ENCODE measurements around the gene PEDS1.
"Not testable (repeated sequence)": the region's sequence is repeated elsewhere in the genome, so short reads cannot be mapped to it uniquely, and the experiment has no call there.

PEDS1 gene

DNA sequence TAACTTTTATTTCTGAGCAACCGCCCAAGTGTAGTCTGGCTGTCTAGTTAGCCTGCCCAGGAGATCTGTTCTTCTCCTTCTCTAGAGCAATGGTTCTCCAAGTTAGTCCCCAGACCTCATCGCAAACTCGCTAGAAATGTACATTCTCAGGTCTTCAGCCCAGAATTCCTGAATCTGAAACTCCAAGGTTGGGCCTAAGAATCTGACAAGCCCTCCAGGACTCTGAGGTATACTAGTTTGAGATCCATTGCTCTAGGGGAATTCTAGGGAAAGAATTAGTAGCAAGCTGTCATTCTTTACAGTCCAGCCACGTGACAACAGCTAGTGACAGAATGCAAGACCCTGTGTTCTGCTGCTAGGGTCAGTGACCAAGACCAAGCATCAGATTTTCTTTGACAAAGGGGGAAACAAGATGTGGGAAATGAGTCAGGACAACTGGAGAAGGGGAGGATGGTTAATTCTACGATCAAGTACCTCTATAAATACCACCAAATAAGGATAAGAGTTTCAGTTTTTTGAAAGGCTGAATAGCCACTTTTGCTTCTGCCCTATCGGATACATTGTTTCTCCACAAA is 46.4 kb downstream of the PEDS1 start:
- in situ Hi-C loops (cut with HindIII; ENCODE audit: low pct_ligation_motif_present, low pct_unique_long_range_greater_than_20kb, low sequenced_read_pairs): no loop called here
- DNase-seq: no peak

DNA sequence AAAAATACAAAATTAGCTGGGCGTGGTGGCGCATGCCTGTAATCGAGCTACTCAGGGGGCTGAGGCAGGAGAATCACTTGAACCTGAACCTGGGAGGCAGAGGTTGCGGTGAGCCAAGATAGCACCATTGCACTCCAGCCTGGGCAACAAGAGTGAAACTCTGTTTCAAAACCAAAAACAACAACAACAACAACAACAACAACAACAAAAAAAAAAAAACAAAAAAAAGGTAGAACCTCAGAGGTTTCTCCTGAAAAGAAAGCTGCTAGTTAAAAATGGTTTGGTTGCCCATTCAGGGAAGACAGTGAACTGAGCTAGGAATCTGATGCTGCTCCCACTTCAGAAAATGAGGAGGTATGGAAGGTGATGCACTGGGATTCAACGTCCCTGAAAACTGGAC is 46.9 kb downstream of the PEDS1 start:
- DNase-seq; in situ Hi-C loops (cut with HindIII; ENCODE audit: low pct_ligation_motif_present, low pct_unique_long_range_greater_than_20kb, low sequenced_read_pairs): not testable (repeated sequence)
